Measurements from ENCODE around the gene MGAT3. TPM values are rescaled to one million over a fixed set of nuclear protein-coding genes. Genes with fewer than 3 reads are reported as not detected.

The MGAT3 gene
- total RNA-seq, 1 experiment from 2014 or later: 5.0 TPM

DNA sequence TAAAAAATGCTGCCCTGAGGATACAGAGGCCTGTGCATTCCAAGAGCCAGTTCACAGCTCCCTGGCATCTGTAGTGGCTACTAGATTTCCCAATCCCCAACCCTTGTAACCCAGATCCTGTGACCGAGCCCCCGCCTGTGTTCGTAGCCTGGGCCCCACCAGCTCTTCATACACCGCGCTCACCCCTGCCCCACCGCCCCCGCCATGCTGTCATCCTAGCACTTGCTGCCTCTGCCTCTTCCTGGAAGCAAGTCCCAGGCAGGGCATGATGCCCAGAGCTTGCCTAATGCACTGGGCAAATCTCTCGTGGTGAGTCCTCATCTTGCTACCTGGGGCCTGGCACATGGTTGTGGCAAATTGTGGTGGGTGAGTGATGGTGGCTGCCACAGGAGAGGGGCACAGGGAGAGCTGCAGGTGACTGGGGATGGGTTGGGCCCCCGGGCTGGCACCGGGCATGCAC lies 7.1 kb downstream of the MGAT3 start:
- Histone ChIP-seq H2BK20ac (ENCODE audit: low read depth, low read length, poor library complexity, severe bottlenecking) (no peak overlapping the region), H3K79me1 (ENCODE audit: insufficient read depth, low read depth, low read length, poor library complexity, severe bottlenecking) (no peaks in the 10 kb centered on the region), H3K79me2 (ENCODE audit: insufficient read depth, low read length) (no peaks in the 10 kb centered on the region), H3K9me3 (ENCODE audit: control insufficient read depth, low read depth, low read length) (no peaks in the 10 kb centered on the region), H4K20me1 (ENCODE audit: control insufficient read depth, insufficient read depth, insufficient read length) (peaks cover 2% of the 10 kb centered on the region), H2AFZ (ENCODE audit: low read length) (no peak overlapping the region), H2BK5ac (ENCODE audit: insufficient read length, low read length) (no peak overlapping the region), H4K8ac (replicated peaks; ENCODE audit: insufficient read length, low read depth, low read length) (no peak overlapping the region), H4K91ac (ENCODE audit: insufficient read length, low read depth, low read length) (no peak overlapping the region), H4K5ac (ENCODE audit: insufficient read length, low read depth, low read length) (no peak overlapping the region), H2BK15ac (ENCODE audit: low read depth, low read length) (no peak overlapping the region), H3K4ac (ENCODE audit: low read depth, low read length) (no peak overlapping the region), H3K23me2 (ENCODE audit: insufficient read length, low read depth, low read length, poor library complexity, severe bottlenecking) (no peaks in the 10 kb centered on the region), H2BK12ac (ENCODE audit: insufficient read length, low read depth, low read length) (no peak overlapping the region), H3K18ac (ENCODE audit: insufficient read length, low read depth, low read length) (no peak overlapping the region), H3K23ac (ENCODE audit: insufficient read length, low read depth, low read length) (no peak overlapping the region), H3K4me2 (ENCODE audit: insufficient read depth, insufficient read length, low read length) (no peak overlapping the region), H3K9ac (ENCODE audit: extremely low read depth, insufficient read length, low read length) (no peak overlapping the region), H3K27ac (ENCODE audit: insufficient read length, low read depth, low read length) (no peak overlapping the region), H2AK5ac (ENCODE audit: insufficient read length, low read length) (no peak overlapping the region), H3K56ac (ENCODE audit: insufficient read length, low read depth, low read length) (no peak overlapping the region), H3K4me1 (ENCODE audit: insufficient read depth, low read length) (no peaks in the 10 kb centered on the region), H2BK120ac (ENCODE audit: low read depth, low read length, poor library complexity, severe bottlenecking) (no peak overlapping the region), H3K14ac (ENCODE audit: insufficient read depth, low read length) (no peak overlapping the region), H3K27me3 (ENCODE audit: insufficient read depth, low read length) (no peaks in the 10 kb centered on the region), H3T11ph (ENCODE audit: low read length) (no peak overlapping the region)
- H3K9me3 Mint-ChIP-seq: no peaks in the 10 kb centered on the region
- TF ChIP-seq, protein P1, sequence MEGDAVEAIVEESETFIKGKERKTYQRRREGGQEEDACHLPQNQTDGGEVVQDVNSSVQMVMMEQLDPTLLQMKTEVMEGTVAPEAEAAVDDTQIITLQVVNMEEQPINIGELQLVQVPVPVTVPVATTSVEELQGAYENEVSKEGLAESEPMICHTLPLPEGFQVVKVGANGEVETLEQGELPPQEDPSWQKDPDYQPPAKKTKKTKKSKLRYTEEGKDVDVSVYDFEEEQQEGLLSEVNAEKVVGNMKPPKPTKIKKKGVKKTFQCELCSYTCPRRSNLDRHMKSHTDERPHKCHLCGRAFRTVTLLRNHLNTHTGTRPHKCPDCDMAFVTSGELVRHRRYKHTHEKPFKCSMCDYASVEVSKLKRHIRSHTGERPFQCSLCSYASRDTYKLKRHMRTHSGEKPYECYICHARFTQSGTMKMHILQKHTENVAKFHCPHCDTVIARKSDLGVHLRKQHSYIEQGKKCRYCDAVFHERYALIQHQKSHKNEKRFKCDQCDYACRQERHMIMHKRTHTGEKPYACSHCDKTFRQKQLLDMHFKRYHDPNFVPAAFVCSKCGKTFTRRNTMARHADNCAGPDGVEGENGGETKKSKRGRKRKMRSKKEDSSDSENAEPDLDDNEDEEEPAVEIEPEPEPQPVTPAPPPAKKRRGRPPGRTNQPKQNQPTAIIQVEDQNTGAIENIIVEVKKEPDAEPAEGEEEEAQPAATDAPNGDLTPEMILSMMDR (conservative IDR thresholded peaks at IDR 0.05): no peak
- no peaks in the 10 kb centered on the region for H3K36me3 Mint-ChIP-seq (ENCODE audit: insufficient read depth in 1 of 3, low read depth in 3 of 3)
- H3K4me3 Mint-ChIP-seq: no peak overlapping the region
- H3K27ac Mint-ChIP-seq: no peak overlapping the region
- no peak for DNase-seq
- H3K27me3 Mint-ChIP-seq (ENCODE audit: low read depth): peaks cover 45% of the 10 kb centered on the region
- no CpG with 5 or more reads among the region's 10 CpGs for WGBS (ENCODE audit: extremely low coverage, insufficient read length, low lambda C conversion rate)
- H3K4me1 Mint-ChIP-seq: peaks cover 0 to 4% of the 10 kb centered on the region in 2 experiments; a peak in 2 of 4 replicates

Data from H9 (cell line).